ENCODE measurements around the gene BABAM2. TPM values are rescaled to one million over a fixed set of nuclear protein-coding genes. Genes with fewer than 3 reads are reported as not detected.

Gene BABAM2
- total and polyA plus RNA-seq, 2 of the 4 experiments (the other 2 are of a cell fraction): 20.9 to 23.1 TPM

- H3K23ac ChIP-seq (ENCODE audit: low read depth, low read length): no peak overlapping the region
- H3K4me3 ChIP-seq (ENCODE audit: insufficient read depth, low read depth, low read length): no peak overlapping the region
- no peak overlapping the region for H2AK5ac ChIP-seq (ENCODE audit: low read depth, low read length)
- no peak overlapping the region for H3K18ac ChIP-seq (ENCODE audit: low read depth, low read length)
- no peak overlapping the region for H3K4ac ChIP-seq (ENCODE audit: low read depth, low read length)
- no peak for TF ChIP-seq RCOR1 (IDR thresholded peaks at IDR 0.05; ENCODE audit: insufficient replicate concordance, low read length)
- TF ChIP-seq, protein P1, sequence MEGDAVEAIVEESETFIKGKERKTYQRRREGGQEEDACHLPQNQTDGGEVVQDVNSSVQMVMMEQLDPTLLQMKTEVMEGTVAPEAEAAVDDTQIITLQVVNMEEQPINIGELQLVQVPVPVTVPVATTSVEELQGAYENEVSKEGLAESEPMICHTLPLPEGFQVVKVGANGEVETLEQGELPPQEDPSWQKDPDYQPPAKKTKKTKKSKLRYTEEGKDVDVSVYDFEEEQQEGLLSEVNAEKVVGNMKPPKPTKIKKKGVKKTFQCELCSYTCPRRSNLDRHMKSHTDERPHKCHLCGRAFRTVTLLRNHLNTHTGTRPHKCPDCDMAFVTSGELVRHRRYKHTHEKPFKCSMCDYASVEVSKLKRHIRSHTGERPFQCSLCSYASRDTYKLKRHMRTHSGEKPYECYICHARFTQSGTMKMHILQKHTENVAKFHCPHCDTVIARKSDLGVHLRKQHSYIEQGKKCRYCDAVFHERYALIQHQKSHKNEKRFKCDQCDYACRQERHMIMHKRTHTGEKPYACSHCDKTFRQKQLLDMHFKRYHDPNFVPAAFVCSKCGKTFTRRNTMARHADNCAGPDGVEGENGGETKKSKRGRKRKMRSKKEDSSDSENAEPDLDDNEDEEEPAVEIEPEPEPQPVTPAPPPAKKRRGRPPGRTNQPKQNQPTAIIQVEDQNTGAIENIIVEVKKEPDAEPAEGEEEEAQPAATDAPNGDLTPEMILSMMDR (conservative IDR thresholded peaks at IDR 0.05; ENCODE audit: low read depth, low read length): no peak
- no peak for TF ChIP-seq CHD1 (IDR thresholded peaks at IDR 0.05; ENCODE audit: low read depth, low read length)
- TF ChIP-seq CEBPB (IDR thresholded peaks at IDR 0.05; ENCODE audit: low read depth, low read length): no peak
- no peak for TF ChIP-seq FOS (IDR thresholded peaks at IDR 0.05; ENCODE audit: low read depth, low read length)
- no peak overlapping the region for H4K91ac ChIP-seq (ENCODE audit: insufficient read depth, low read depth, low read length)
- no peak overlapping the region for H3K9ac ChIP-seq (ENCODE audit: low read depth, low read length)
- no peak overlapping the region for H2AFZ ChIP-seq (replicated peaks; ENCODE audit: low read length, poor library complexity)
- no peak overlapping the region for H3K4me2 ChIP-seq (ENCODE audit: low read depth, low read length)
- no peak overlapping the region for H2AK9ac ChIP-seq (replicated peaks; ENCODE audit: low read depth, low read length, poor library complexity)
- 100% methylated on average over 2 of the region's 6 CpGs; no CpG with 5 or more reads in 1 of the 2 experiments for WGBS, 2 experiments (ENCODE audit: extremely low coverage in 2 of 2, insufficient read length in 1 of 2)
- no peak overlapping the region for H3K56ac ChIP-seq (ENCODE audit: extremely low read depth, insufficient read depth, low read length)
- no peak overlapping the region for H2BK120ac ChIP-seq (ENCODE audit: low read depth, low read length)
- H4K8ac ChIP-seq (ENCODE audit: low read depth in 2 of 2, low read length in 2 of 2): no peak overlapping the region
- H3K27me3 ChIP-seq (ENCODE audit: control insufficient read depth, insufficient read depth, low read length): peaks cover 8% of the 10 kb centered on the region
- DNase-seq (no peak), ATAC-seq (ENCODE audit: low read depth) (no peak)
- dilution Hi-C loops (cut with HindIII; ENCODE audit: low sequenced_read_pairs, unreplicated experiment) (no loop called here), in situ Hi-C loops (cut with MboI; ENCODE audit: low sequenced_read_pairs) (no loop called here), intact Hi-C loops (cut with micrococcal nuclease) (no loop called here)
- ChIA-PET CTCF (no interaction called here), POLR2A (ENCODE audit: unreplicated experiment) (no interaction called here)
- H4K20me1 ChIP-seq (ENCODE audit: insufficient read depth, low read length): no peaks in the 10 kb centered on the region
- no peak overlapping the region for H2BK20ac ChIP-seq (ENCODE audit: low read depth, low read length)
- no peak overlapping the region for H3K27ac ChIP-seq (ENCODE audit: insufficient read depth, low read length)
- no peak overlapping the region for H4K5ac ChIP-seq (ENCODE audit: low read depth, low read length)
- H2BK15ac ChIP-seq (ENCODE audit: low read depth, low read length): no peak overlapping the region
- H3K36me3 ChIP-seq (ENCODE audit: control insufficient read depth, insufficient read depth, low read length): no peaks in the 10 kb centered on the region
- no peak overlapping the region for H3K14ac ChIP-seq (replicated peaks; ENCODE audit: low read depth, low read length)
- peaks cover 5% of the 10 kb centered on the region; the same call in 1 of the 2 replicates for H3K9me1 ChIP-seq (ENCODE audit: insufficient read depth, low read length)
- BruUV-seq (replicated peaks): no TSS peak
- no peak overlapping the region for H2BK5ac ChIP-seq (ENCODE audit: low read depth, low read length, poor library complexity, severe bottlenecking)
- H3K79me1 ChIP-seq (ENCODE audit: low read depth in 1 of 2, low read length in 2 of 2): no peaks in the 10 kb centered on the region
- no peaks in the 10 kb centered on the region for H3K9me3 ChIP-seq (ENCODE audit: control insufficient read depth, insufficient read depth, low read length)
- no peaks in the 10 kb centered on the region for H3K4me1 ChIP-seq (ENCODE audit: control insufficient read depth, insufficient read depth, low read length)
These were observed 489.7 kb downstream of the BABAM2 start for GRCh38 chr2:28380219-28380618.
